GM23338 (cell line): ENCODE measurements around the gene MINDY4.

ENCODE experiments used
- CREB1 ChIP-seq: fragments of 250-450 bp; sonication (Bioruptor Pico); IDR thresholded peaks from 2 replicates; pipeline ENCODE4 v1.5.0; 2020; ENCODE audit warnings: low read depth, mild to moderate bottlenecking, moderate library complexity
- CTCF ChIP-seq, 2 experiments: fragments of 200-600 bp in 1 of 2; sonication (generic) in 1 of 2; conservative IDR thresholded peaks; 2 replicates each; pipeline versions ENCODE4 v1.5.1 to v1.6.1; 2016 to 2017; ENCODE audit warnings: antibody characterized with exemption in 2 of 2, low read depth in 2 of 2, mild to moderate bottlenecking in 2 of 2, moderate library complexity in 1 of 2
- EZH2 ChIP-seq: fragments of 200-600 bp; sonication (generic); IDR thresholded peaks from one replicate; pipeline ENCODE4 v1.8.0; 2017; ENCODE audit warnings: antibody characterized with exemption, mild to moderate bottlenecking, low read depth; ENCODE audit not compliant: unreplicated experiment
- EZH2phosphoT487 ChIP-seq: fragments of 200-600 bp; sonication (generic); IDR thresholded peaks from one replicate; pipeline ENCODE4 v1.8.1; 2018; ENCODE audit warnings: antibody characterized with exemption; ENCODE audit not compliant: unreplicated experiment
- JUNB ChIP-seq: IDR thresholded peaks from one replicate; pipeline ENCODE4 v1.6.1; 2016; ENCODE audit warnings: antibody characterized with exemption; ENCODE audit not compliant: unreplicated experiment
- NANOG ChIP-seq: IDR thresholded peaks from 2 replicates; pipeline ENCODE4 v1.6.1; 2016; ENCODE audit warnings: antibody characterized with exemption, borderline replicate concordance
- POLR2AphosphoS5 ChIP-seq: IDR thresholded peaks from 2 replicates; pipeline ENCODE4 v1.6.1; 2016; ENCODE audit warnings: antibody characterized with exemption, low read depth
- ZNF331 ChIP-seq: fragments of 250-450 bp; sonication (Bioruptor Pico); IDR thresholded peaks from 2 replicates; pipeline ENCODE4 v1.5.0; 2020; ENCODE audit warnings: low read depth, mild to moderate bottlenecking, moderate library complexity

- TF ChIP-seq CTCF (conservative IDR thresholded peaks at IDR 0.05; ENCODE audit: low read depth in 2 of 2): no peak
- TF ChIP-seq NANOG: no peak
- TF ChIP-seq CREB1 (CRISPR knock-in tag): no peak
- TF ChIP-seq POLR2AphosphoS5: no peak
- no peak for TF ChIP-seq ZNF331 (CRISPR knock-in tag)
- TF ChIP-seq EZH2phosphoT487: no peak
- TF ChIP-seq JUNB: no peak
- no peak for TF ChIP-seq EZH2
These were observed 1.8 kb downstream of the MINDY4 start for GRCh38 chr7:30772984-30773383.
